ENCODE results near the gene NR6A1.

GRCh38 chr9:124794902-124795491 lies 23.9 kb upstream of the NR6A1 start:
- TF ChIP-seq CTCF (IDR thresholded peaks at IDR 0.05; ENCODE audit: low read depth, low read length, poor library complexity, severe bottlenecking) (no peak), EZH2phosphoT487 (IDR thresholded peaks at IDR 0.05; ENCODE audit: borderline replicate concordance, low read length) (no peak)
